Dedifferentiated amniotic fluid mesenchymal stem cell (primary cell): ENCODE measurements around the gene MARCHF3.
"Not testable (repeated sequence)": the region's sequence is repeated elsewhere in the genome, so short reads cannot be mapped to it uniquely, and the experiment has no call there.

Source experiments
- DNase-seq: peaks from one replicate; pipeline ENCODE4 v3.0.0-alpha.2; 2016; ENCODE audit errors: extremely low spot score

The MARCHF3 gene

DNA sequence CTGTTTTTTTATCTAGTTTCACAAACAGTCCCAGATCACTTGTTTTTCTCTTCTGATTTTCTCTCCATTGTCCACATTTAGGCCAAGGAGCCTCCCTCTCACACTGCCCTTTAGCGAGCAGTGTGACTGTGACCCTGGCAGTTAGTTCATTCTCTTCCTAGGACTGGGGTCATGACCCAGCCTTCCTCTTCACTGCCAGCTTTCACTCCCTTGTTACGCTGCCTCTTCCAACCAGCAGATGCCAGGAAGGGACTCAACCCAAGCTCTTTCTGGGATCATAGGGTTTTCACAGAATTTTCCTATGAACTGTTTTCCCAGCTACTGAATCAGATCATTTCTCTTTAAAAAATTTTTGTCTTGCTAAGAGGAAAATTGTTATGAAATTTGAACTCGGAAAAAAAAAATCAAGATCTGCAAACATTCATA lies 182.5 kb downstream of the MARCHF3 start:
- no peak for DNase-seq

DNA sequence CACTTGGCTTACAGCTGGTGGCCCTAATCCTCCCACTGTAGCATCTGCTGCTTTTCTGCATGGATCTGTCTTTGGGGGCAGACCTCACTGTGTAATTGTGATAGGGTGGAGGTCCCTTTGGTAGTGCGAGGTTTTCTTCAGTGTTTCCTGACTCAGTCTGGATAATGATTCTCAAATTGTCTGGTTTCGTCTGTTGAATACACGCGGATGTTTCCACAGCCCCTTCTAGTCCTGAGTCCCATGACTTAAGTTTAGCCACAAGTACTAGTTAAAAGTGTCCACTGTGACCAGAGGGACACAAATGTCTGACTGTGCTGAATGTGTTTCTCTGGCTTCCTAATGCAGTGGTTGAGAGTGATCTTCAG lies 182.9 kb downstream of the MARCHF3 start:
- no peak for DNase-seq

GRCh38 chr5:126846744-126847455 lies 183.5 kb downstream of the MARCHF3 start:
- no peak for DNase-seq

GRCh38 chr5:126846344-126846743 lies 184.0 kb downstream of the MARCHF3 start:
- no peak for DNase-seq

GRCh38 chr5:126845470-126846070 lies 184.8 kb downstream of the MARCHF3 start:
- not testable (repeated sequence) for DNase-seq

DNA sequence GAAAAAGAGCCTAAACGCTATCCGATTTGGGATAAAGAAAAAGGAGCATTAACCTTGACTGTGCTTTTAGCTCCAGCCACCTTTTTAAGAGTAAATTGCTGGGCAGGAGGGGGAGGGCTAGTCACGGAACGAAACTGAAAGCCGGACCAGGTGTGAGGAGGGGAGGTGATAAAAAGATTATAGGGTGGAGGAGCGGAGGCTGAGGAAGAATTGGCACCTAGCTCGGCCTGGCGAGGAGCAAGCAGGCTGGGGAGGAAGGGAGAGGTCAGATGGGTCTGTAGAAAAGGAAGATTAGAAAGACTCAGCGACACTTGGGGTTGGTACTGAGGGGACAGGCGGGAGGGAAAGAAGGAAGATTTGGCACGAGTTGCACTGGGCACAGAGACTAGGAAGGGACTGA lies 187.0 kb downstream of the MARCHF3 start:
- not testable (repeated sequence) for DNase-seq

DNA sequence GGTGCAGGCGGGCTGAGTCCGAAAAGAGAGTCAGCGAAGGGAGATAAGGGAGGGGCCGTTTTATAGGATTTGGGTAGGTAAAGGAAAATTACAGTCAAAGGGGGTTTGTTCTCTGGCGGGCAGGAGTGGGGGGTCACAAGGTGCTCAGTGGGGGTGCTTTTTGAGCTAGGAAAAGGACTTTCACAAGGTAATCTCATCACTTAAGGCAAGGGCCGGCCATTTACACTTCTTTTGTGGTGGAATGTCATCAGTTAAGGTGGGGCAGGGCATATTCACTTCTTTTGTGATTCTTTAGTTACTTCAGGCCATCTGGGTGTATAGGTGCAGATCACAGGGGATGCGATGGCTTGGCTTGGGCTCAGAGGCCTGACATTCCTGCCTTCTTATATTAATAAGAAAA lies 191.0 kb downstream of the MARCHF3 start:
- DNase-seq, result not testable (repeated sequence)

DNA sequence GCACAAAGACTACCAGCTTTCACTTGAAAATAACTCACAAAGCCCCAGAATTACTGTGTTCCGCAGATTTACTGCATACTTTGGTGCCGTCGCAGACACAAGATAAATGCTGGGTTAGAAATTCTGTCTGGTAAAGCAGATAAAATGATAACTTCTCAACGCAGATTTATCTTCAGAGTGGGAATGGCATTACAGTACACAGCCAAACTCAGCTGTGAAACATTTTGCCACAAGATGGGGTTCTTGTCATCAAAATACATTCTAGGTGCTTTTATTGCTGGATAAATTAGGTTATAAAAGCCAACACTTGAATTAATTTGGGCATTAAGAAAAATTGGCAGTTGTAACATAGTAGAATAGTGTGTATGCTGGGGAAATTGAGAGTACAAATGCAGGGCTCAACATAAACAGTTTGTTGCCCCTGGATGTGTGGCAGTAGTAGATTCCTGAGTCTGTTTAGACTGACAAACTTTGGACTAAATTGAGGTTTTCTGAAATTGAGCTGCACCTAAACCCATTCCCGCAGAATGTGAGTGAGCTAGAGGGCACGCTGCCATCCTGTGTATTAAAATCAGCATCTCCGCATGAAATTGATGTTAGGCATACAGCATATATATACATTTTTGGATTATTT lies 192.3 kb downstream of the MARCHF3 start:
- DNase-seq, result peak; percentile 16

DNA sequence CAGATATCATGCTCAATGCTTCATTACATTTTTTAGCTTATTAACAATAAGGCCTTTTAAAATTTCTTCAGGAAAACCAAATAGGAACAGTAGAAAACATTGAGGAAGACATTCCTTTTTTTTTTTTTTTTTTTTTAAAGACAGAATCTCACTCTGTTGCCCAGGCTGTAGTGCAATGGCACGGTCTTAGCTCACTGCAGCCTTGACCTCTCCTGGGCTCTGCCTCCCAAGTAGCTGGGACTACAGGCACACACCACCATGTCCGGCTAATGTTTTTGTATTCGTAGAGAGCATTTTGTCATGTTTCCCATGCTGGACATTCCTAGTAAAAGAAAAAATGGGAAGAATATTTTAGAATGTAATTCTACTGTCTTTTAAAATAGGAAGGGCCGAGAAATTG lies 193.1 kb downstream of the MARCHF3 start:
- no peak for DNase-seq

GRCh38 chr5:126836778-126837177 lies 193.6 kb downstream of the MARCHF3 start:
- DNase-seq, result no peak

- no peak for DNase-seq
Observed at GRCh38 chr5:126831156-126831555, 199.2 kb downstream of the MARCHF3 start.

DNA sequence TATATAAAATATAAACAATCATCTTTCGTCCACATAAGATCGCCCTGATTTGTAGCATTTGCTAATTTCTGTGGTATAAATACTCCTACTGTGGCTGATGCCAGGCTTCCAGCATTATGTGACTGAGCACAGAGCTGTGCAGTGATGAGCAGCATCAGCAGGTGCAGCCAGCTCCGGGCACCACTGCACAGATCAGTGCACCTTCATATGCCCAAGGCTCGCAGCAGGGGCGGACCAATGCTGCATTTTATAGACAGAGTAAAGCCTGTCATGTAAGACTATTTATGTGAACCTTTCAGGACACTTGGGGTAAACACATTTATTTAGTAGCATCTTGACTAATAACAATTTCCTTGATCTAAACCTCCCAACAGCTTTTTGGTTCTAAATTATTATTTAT lies 200.3 kb downstream of the MARCHF3 start:
- no peak for DNase-seq

- DNase-seq, result no peak
Observed at GRCh38 chr5:126829098-126829497, 201.3 kb downstream of the MARCHF3 start.

DNA sequence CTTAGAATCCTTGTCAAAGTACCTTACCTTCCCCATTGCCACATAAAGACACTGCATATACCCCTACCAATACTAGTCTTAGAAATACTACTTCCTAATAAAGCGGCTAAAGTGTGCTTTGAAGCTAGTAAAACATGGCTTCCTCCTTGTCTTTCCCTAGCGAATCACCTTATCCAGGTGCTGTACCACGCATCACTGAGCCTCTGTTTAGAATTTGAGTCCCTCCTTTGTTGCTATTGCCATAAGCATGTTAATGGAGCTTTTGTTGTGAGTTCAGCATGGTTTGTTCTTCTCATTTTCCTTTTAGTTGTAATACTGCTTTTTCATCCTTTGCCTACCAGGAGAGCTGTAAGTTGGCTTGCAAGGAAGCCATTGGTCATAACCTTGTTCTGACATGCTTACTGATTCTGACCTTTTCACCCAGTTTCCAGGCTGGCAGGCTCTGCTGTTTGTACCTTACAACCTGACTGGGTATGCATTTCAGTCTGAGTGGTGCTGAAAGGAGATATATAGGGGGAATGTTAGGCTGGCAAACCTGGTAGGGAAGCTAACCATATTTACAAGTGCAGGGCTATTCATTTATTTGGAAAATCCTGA lies 203.6 kb downstream of the MARCHF3 start:
- DNase-seq, result no peak

DNA sequence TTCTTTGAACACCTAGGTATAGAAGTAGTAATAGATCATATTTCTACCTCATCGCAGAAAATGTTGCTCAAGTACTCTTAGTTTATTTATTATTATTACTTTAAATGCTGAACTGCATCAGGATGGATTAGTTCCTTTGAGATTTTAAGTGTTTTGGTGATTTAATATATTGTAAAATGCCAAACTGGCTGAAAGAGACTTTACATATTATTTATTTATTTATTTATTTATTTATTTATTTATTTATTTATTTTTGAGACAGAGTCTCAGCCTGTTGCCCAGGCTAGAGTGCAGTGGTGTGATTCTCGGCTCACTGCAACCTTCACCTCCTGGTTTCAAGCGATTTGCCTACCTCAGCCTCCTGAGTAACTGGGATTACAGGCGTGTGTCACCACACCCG lies 211.1 kb downstream of the MARCHF3 start:
- DNase-seq, result no peak

- no peak for DNase-seq
Observed at GRCh38 chr5:126818736-126819135, 211.6 kb downstream of the MARCHF3 start.
